ENCODE data around the gene ABTB1. TPM values are rescaled to one million over a fixed set of nuclear protein-coding genes. Genes with fewer than 3 reads are reported as not detected.

The ABTB1 gene
- total RNA-seq = 10 to 100 TPM; 14.9 to 22.9 TPM

DNA sequence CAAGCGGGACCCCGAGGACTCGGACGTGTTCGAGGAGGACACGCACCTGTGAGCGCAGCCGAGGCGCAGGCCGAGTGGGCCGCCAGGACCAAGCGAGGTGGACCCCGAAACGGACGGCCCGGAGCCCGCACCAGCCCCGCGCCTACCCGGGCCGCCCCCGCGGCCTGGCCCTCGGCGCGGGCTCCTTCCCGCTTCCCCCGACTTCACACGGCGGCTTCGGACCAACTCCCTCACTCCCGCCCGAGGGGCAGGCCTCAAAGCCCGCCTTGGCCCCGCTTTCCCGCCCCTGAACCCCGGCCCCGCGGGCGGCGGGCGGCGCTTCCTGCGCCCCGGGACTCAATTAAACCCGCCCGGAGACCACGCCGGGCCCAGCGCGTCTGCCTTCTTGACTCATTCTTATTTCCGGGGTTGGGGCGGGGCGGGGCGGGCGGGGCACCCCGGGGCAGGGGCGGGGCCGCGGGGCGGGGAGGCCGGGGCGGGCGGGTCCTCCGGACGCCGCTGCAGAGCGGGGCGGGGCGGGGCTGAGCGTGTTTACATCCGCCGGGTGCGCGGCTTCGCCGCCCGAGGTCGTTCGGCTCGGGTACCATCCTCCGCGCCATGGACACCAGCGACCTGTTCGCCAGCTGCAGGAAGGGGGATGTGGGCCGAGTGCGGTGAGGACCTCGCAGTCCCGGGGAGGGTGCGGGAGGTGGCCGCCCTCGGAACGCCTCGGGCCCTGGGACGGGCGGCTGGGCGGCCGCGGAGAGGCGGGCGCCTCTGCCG, at the start of gene ABTB1:
Gene ABTB1, plus strand, starts transcription at position 524 of the 762 bp plus-strand sequence. Its CDS starts 74 bp downstream, at position 598.
- TF ChIP-seq, protein P1, sequence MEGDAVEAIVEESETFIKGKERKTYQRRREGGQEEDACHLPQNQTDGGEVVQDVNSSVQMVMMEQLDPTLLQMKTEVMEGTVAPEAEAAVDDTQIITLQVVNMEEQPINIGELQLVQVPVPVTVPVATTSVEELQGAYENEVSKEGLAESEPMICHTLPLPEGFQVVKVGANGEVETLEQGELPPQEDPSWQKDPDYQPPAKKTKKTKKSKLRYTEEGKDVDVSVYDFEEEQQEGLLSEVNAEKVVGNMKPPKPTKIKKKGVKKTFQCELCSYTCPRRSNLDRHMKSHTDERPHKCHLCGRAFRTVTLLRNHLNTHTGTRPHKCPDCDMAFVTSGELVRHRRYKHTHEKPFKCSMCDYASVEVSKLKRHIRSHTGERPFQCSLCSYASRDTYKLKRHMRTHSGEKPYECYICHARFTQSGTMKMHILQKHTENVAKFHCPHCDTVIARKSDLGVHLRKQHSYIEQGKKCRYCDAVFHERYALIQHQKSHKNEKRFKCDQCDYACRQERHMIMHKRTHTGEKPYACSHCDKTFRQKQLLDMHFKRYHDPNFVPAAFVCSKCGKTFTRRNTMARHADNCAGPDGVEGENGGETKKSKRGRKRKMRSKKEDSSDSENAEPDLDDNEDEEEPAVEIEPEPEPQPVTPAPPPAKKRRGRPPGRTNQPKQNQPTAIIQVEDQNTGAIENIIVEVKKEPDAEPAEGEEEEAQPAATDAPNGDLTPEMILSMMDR (IDR thresholded peaks at IDR 0.05) = no peak
- Histone ChIP-seq H3K9me3 (no peaks in the 10 kb centered on the region), H3K27ac (peak within 1 kb of the TSS; percentile 90), H3K9ac (ENCODE audit: low read depth in 2 of 2, low read length in 2 of 2) (peak within 1 kb of the TSS; percentile 84 to 97), H3K4me3 (peak within 1 kb of the TSS; percentile 96), H3K4me1 (peaks cover 4% of the 10 kb centered on the region), H3K27me3 (no peaks in the 10 kb centered on the region), H3K36me3 (no peaks in the 10 kb centered on the region)
- DNase-seq = peak; percentile 87
- intact Hi-C loops (cut with DNase I) = no loop called here

DNA sequence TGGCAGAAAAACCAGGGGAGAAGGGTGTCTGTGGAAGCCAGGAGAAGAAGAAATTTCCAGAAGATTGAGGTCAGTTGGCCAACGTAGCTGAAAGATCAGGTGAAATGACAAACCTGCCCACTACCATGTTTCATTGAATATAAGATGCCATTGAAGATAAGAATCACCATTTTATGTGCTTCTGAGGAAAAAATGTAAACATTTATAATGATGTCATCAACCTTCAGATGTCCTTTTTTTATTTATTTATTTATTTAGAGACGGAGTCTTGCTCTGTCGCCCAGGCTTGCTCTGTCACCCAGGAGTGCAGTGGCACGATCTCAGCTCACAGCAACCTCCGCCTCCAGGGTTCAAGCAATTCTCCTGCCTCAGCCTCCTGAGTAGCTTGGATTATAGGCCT, 48.7 kb upstream of the ABTB1 start:
- Histone ChIP-seq H3K4me1 (no peaks in the 10 kb centered on the region), H3K27ac (no peak overlapping the region), H3K9ac (ENCODE audit: low read depth in 2 of 2, low read length in 2 of 2) (no peak overlapping the region), H3K4me3 (no peak overlapping the region), H3K27me3 (no peaks in the 10 kb centered on the region), H3K9me3 (no peaks in the 10 kb centered on the region), H3K36me3 (no peaks in the 10 kb centered on the region)
- DNase-seq = no peak
- intact Hi-C loops (cut with DNase I) = no loop called here
- TF ChIP-seq, protein P1 (IDR thresholded peaks at IDR 0.05) = no peak

GRCh38 chr3:127625821-127626220, 46.9 kb upstream of the ABTB1 start:
- no peak for DNase-seq
- Histone ChIP-seq H3K4me1 (no peaks in the 10 kb centered on the region), H3K9me3 (no peaks in the 10 kb centered on the region), H3K4me3 (no peak overlapping the region), H3K36me3 (no peaks in the 10 kb centered on the region), H3K9ac (ENCODE audit: low read depth in 2 of 2, low read length in 2 of 2) (no peak overlapping the region), H3K27me3 (no peaks in the 10 kb centered on the region), H3K27ac (no peak overlapping the region)
- TF ChIP-seq, protein P1 (IDR thresholded peaks at IDR 0.05) = no peak
- intact Hi-C loops (cut with DNase I) = no loop called here

- DNase-seq = no peak
- H3K4me3 ChIP-seq = no peak overlapping the region
- intact Hi-C loops (cut with DNase I) = no loop called here
Measured at GRCh38 chr3:127628426-127628787, 44.3 kb upstream of the ABTB1 start.

DNA sequence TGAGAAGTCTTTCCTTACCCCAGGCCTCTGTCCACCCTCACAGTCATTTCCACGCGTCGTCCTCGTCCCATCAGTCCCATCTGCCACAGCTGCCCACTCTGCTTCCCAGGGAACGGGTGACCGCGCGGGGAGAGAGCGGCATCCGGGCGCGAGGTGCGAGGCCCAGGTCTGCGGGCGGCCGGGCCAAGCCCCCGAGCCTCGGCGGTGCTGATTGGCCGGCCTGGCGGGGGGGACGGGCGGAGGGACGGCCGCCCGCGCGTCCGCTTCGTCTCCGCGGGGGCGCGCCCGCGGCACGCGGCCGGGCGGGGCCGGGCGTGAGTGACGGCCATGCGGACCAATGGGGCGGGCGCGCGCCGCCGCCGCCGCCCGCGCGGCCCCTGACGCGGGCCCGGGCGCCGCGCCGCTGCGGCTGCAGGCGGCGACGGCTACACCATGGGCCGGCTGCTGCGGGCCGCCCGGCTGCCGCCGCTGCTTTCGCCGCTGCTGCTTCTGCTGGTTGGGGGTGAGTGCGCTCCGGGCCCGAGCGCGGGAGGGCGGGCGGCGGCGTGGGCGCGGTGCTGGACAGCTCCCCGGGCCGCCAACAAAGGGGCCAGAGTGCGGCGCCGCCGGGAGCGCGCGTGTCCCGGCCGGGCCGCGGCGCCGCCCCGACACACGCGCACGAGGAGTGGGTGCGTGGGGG, 43.8 kb upstream of the ABTB1 start, which contains the start of gene PODXL2:
Gene PODXL2, plus strand, starts transcription at position 398 of the 679 bp plus-strand sequence. Its CDS starts 35 bp downstream, at position 433.
- H3K27ac ChIP-seq = no peak within 1 kb of the TSS
- intact Hi-C loops (cut with DNase I) = no loop called here
- peak within 1 kb of the TSS; percentile 57 to 58 for H3K9ac ChIP-seq (ENCODE audit: low read depth in 2 of 2, low read length in 2 of 2)
- peak; percentile 26 for DNase-seq
- no peaks in the 10 kb centered on the region for H3K9me3 ChIP-seq
- TF ChIP-seq, protein P1 (IDR thresholded peaks at IDR 0.05) = no peak
- H3K36me3 ChIP-seq = no peaks in the 10 kb centered on the region
- H3K4me3 ChIP-seq = peak within 1 kb of the TSS; percentile 52
- H3K4me1 ChIP-seq = no peaks in the 10 kb centered on the region
- no peaks in the 10 kb centered on the region for H3K27me3 ChIP-seq

More at GRCh38 chr3:127628426-127628787, 44.3 kb upstream of the ABTB1 start:
- Histone ChIP-seq H3K27ac (no peak overlapping the region), H3K27me3 (no peaks in the 10 kb centered on the region), H3K9ac (ENCODE audit: low read depth in 2 of 2, low read length in 2 of 2) (no peak overlapping the region), H3K4me1 (no peaks in the 10 kb centered on the region), H3K9me3 (no peaks in the 10 kb centered on the region), H3K36me3 (no peaks in the 10 kb centered on the region)
- TF ChIP-seq, protein P1 (IDR thresholded peaks at IDR 0.05) = no peak

Data from colonic mucosa (tissue), 4 donors.